Ishikawa (cell line): ENCODE data around the gene CACNA1A.

ENCODE experiments used
- CREB1 ChIP-seq: IDR thresholded peaks from 2 replicates; pipeline ENCODE4 v1.6.1; 2012; ENCODE audit warnings: low read depth
- EGR1 ChIP-seq: IDR thresholded peaks from 2 replicates; pipeline ENCODE4 v1.6.1; 2012
- EP300 ChIP-seq: IDR thresholded peaks from 2 replicates; pipeline ENCODE4 v1.6.1; 2012; ENCODE audit warnings: borderline replicate concordance
- FOXM1 ChIP-seq: IDR thresholded peaks from 2 replicates; pipeline ENCODE4 v1.6.1; 2012; ENCODE audit warnings: low read depth, borderline replicate concordance
- MAX ChIP-seq: IDR thresholded peaks from 2 replicates; pipeline ENCODE4 v1.6.1; 2012
- NFIC ChIP-seq: IDR thresholded peaks from 2 replicates; pipeline ENCODE4 v1.6.1; 2012
- RAD21 ChIP-seq: IDR thresholded peaks from 2 replicates; pipeline ENCODE4 v1.6.1; 2012; ENCODE audit warnings: low read depth
- REST ChIP-seq: IDR thresholded peaks from 2 replicates; pipeline ENCODE4 v1.6.1; 2012; ENCODE audit warnings: low read depth, mild to moderate bottlenecking
- TAF1 ChIP-seq: IDR thresholded peaks from 2 replicates; pipeline ENCODE4 v1.6.1; 2012; ENCODE audit warnings: low read depth, mild to moderate bottlenecking
- TCF12 ChIP-seq: IDR thresholded peaks from 2 replicates; pipeline ENCODE4 v1.6.1; 2012; ENCODE audit warnings: low read depth
- USF1 ChIP-seq: IDR thresholded peaks from 2 replicates; pipeline ENCODE4 v1.6.1; 2012
- YY1 ChIP-seq: IDR thresholded peaks from 2 replicates; pipeline ENCODE4 v1.6.1; 2012; ENCODE audit warnings: low read depth

- TF ChIP-seq TAF1 (no peak), MAX (no peak), EP300 (no peak), CREB1 (no peak), FOXM1 (no peak), REST (no peak), USF1 (no peak), EGR1 (no peak), RAD21 (no peak), YY1 (no peak), TCF12 (no peak), NFIC (no peak)
These were observed 335.1 kb downstream of the CACNA1A start for GRCh38 chr19:13171146-13171545.
